AML-193 (cell line): ENCODE results near the gene MEF2A.
"Not testable (repeated sequence)": the region's sequence is repeated elsewhere in the genome, so short reads cannot be mapped to it uniquely, and the experiment has no call there.

Source experiments
- DNase-seq, 2 experiments: peaks; one replicate each; lab custom pipeline; 2025; lab: John Stamatoyannopoulos, UW

MEF2A gene

DNA sequence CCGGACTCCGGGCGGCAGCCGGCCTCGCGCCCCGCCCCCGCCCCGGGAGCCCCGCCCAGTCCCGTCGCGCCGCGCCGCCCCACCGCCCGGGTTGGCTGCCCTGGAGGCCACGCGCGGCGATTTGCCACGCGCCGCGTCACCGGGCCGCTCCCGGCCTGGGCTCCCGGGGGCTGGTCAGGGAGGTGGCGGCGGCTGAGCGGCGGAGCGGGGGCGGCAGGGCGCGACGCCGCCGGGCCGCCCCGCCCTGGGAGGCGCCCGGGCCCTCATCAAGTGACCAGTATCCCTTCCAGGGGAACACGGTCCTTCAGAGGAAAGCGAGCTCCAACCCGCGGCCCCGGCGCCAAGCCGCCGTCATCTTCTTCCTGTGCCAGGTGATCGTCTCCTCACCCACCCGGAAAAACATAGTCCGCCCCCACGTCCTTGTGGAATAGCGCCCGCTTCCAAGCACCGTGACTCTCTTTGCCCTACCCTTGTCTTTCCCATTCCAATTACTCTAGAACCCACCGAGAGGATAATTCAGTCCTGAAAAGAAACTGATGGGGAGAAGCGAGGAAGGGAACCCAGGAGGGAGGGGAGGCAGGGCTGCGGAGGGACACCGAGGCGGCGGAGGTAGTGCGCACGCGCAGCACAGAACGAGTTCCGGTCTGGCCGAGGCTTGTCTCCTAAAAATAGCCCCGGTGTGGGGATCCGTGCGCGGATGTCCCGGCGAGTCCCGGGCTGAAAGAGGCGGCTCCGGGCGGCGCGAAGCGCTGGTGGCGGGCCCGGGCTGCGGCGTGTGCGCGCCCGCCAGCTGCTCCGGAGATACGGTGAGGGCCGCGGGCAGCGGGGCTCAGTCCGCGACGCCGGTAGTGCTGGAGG is at the start of gene MEF2A:
Gene MEF2A, plus strand, starts transcription at position 686 of the 858 bp plus-strand sequence. CDS start 67,136 bp downstream, outside the sequence.
- DNase-seq = peak; percentile 62 to 69

DNA sequence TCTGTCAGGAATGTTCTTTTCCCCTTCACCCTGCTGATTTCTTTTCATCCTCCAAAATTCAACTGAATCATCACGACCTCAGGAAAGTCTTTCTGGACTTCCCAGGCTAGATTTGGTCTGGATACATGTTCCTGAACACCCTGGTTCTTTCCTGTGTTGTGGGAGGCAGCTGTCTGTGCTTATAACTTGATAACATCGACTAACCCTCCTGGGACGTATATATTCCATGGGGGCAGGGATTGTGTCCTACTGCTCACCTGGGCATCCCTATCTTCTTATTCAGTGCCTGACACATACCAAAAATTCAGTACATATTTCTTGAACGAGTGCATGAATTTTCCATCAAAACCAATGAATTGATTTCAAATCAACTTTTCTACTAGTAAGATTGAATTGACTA is 47.6 kb upstream of the MEF2A start:
- no peak for DNase-seq

- not testable (repeated sequence) for DNase-seq
Measured at GRCh38 chr15:99519366-99519765, 46.4 kb upstream of the MEF2A start.

GRCh38 chr15:99522288-99522687 is 43.5 kb upstream of the MEF2A start:
- no peak for DNase-seq

DNA sequence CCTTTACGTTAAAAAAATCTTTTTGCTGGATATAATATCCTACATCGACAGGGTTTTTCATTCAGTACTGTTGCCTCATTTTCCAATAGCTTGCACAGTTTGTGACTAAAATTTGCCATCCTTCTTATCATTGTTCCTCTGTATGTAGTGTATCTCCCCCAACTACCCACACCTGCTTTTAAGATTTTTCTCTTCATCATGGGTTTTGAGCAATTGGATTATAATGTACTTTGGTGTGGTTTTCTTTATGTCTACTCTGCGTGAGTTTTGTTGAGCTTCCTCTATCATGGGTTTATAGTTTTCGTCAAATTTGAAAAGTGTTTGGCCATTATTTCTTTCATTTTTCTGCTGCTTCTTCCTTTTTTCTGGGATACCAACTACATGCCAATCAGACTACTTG is 39.6 kb upstream of the MEF2A start:
- no peak for DNase-seq

DNA sequence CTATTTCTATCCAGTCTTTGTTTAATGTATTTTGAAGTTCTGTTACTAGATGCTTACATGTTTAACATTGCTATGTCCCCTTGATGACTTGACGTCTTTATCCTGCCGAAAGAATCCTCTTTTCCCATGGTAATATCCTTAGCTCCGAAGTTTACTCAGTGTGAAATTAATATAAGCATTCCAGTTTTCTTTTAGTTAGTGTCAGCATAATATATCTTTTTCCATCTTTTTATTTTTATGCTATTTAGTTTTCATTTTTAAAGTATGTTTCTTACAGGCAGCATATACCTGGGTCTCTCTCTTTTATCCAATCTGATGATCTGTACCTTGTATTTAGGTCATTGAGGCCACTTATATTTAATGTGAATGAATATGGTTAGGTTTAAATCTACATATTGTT is 39.1 kb upstream of the MEF2A start:
- DNase-seq = no peak

GRCh38 chr15:99536422-99537040 is 29.3 kb upstream of the MEF2A start:
- no peak for DNase-seq

DNA sequence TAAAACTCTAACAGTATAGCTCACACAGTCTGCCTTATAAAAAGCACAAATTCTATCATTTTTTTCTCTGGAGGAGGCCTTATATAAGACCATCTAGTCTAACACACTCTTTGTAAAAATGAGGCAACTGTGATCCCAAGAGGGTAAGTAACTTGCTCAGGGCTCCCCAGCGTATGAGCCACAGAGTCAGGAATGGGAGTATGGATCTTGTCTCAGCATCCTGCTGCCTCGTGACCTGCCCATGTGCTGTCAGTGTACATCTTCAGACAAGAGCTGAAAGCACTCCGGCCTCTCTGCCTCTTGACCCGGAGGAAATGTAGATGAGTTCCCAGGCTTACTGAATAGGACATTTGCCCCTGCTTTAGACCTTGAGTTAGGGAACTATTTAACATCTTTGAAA is 28.4 kb upstream of the MEF2A start:
- no peak for DNase-seq

DNA sequence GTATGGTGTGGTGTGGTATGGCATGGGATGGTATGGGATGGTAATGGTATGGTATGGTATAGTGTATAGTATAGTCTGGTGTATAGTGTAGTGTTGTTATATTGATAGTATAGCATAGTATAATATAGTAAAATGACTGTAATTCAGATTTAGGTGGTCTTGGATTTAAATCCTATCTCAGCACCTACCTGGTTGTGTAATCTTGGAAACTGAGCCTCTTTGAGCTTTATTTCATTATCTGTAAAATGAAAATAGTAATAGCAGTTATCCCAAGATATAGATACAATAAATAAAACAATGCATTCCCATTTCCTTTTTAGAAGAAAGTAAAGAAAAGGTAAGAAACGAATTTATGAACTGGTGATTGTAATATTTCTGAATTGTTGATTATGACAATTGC is 27.5 kb upstream of the MEF2A start:
- no peak for DNase-seq

DNA sequence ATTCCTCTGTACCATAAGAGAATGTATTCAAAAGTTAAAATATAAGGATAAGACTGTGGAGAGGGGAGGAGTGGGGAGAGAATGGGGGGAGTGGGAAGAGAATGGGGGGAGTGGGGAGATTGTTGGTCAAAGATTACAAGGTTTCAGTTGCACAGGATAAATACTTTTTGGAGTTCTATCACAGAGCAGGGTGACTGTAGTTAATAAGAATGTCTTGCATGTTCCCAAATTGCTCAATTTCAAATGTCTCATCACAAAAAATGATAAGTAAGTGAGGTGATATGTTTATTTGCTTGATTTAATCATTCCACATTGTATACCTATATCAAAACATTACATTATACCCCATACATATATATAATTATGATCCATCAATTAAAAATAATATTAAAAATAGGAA is 23.0 kb upstream of the MEF2A start:
- DNase-seq = no peak

GRCh38 chr15:99545605-99546004 is 20.2 kb upstream of the MEF2A start:
- no peak for DNase-seq

DNA sequence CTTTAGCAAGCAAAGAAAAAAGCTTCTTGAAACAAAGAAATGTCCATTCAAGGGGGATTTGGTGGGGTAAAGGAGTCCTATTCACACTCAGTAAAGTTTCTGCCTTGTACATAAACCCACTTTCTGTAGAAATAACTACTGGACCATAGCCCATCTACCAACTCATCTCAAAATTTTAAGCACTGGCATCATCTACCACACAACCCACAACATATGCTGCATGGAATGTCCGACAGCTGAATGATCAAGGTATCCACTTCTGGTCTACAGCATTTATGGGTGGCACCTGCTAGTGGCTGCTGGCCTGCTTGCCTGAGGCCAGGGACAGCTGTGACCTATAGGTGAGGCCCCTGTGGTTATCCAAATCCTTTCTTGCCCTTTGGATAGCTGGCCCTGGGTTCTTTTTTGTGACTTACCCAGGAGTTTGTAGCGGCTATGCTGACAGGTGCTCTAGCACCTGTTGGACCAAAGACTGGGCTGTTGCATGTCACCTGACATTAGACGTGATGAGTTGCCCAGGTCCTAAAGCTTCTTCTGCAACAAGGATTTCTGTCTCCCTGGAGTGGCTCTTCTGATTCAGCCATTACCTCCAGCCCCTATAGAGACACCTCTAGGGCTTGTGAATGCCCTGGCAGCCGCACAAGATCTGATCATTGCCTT is 19.2 kb upstream of the MEF2A start:
- DNase-seq = no peak

- DNase-seq = no peak
Measured at GRCh38 chr15:99547517-99547916, 18.3 kb upstream of the MEF2A start.

- no peak for DNase-seq
Measured at GRCh38 chr15:99550077-99550476, 15.7 kb upstream of the MEF2A start.

DNA sequence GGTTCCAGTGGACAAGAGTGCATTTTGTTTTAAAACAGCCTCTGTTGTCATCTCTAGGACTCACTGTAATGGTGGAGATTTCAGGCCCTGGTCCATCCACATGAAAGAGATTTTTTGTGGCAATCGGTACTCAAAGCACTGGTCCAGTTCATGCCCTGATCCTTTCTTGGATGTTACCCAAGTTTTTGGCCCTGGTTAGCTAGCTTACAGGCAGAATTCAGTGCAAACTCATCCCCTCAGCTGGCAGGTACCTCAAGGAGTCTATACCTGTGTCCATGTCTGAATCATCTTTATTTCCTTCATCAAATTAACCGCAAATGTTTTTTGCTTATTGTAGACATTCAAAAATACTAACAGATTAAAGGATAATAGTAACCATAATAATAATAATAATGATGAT is 13.7 kb upstream of the MEF2A start:
- no peak for DNase-seq

- no peak for DNase-seq
Measured at GRCh38 chr15:99554880-99555488, 10.8 kb upstream of the MEF2A start.

DNA sequence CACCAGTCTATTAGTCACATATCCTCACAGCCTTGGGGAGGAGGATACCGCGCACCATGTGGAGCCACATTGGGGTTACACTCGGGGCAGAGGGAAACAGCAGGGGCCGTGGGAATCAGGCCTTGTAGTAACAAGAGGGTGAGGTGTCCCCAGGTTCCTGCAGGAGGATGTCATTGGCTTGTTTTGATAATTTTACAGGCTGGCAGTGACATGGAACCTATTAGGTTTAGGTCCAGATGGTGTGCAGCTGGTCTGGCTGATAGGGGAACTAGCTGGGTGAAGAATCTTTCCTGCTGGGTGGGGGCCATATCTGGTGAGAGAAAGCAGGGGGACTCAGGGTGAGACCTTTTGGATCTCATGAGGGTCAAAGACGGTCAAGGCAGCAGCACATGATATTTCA is 9.8 kb upstream of the MEF2A start:
- no peak for DNase-seq

GRCh38 chr15:99556578-99556977 is 9.2 kb upstream of the MEF2A start:
- no peak for DNase-seq

DNA sequence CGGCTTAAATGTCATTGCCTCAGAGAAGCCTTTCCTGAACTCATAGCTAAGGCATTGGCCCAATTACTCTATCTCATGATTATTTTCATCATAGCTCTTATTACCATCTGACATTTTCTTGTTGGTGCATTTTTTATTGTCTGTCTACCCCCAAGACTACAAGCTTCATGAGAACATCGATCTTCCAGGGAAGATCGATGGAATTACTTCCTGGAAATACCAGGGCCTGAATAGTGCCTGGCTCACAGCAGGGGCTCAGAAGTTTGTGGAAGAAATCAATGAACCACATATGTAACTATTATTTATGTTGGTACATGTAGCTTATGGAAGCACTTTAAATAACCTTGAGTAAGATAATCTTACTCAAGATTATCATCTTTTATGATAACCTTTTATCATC is 7.7 kb upstream of the MEF2A start:
- no peak for DNase-seq

DNA sequence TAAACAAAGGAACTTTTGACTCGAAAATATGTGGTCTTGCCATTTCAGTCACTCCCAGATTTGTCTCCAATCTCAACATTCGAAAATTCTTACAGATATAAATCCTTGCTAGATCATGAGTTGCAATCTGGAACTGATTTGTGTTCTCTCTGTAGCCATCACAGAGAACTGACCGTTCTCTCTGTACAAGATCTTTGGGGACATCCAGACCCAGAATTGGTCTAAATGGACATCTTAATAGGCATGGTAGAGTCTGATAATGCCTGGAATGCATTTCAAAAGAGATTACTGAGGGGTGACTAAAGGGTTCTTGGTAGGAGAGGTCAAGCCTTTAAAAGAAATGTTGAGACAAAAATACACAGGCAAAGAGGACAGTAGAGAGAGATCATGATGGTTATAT is 7.2 kb upstream of the MEF2A start:
- DNase-seq = no peak

GRCh38 chr15:99561476-99562230 is 4.1 kb upstream of the MEF2A start:
- no peak for DNase-seq

GRCh38 chr15:99562238-99562637 is 3.5 kb upstream of the MEF2A start:
- no peak for DNase-seq
